AG09309 (cell line): Measurements from ENCODE around the gene GAS6.
"Not testable (repeated sequence)": the region's sequence is repeated elsewhere in the genome, so short reads cannot be mapped to it uniquely, and the experiment has no call there.

Experiments used
- DNase-seq: peaks from one replicate; pipeline ENCODE4 v3.0.0-alpha.2; 2010; ENCODE audit warnings: low read depth
- H3K4me3 ChIP-seq: 2 replicates; pipeline ENCODE4 v1.5.1; 2011; ENCODE audit warnings: mild to moderate bottlenecking, low read depth, low read length, moderate library complexity; ENCODE audit not compliant: control insufficient read depth
- CTCF ChIP-seq: IDR thresholded peaks from 2 replicates; pipeline ENCODE4 v1.5.1; 2011; ENCODE audit warnings: mild to moderate bottlenecking, low read depth, low read length, inconsistent platforms; ENCODE audit not compliant: insufficient read depth, control insufficient read depth; ENCODE audit errors: missing control alignments

GAS6 gene

DNA sequence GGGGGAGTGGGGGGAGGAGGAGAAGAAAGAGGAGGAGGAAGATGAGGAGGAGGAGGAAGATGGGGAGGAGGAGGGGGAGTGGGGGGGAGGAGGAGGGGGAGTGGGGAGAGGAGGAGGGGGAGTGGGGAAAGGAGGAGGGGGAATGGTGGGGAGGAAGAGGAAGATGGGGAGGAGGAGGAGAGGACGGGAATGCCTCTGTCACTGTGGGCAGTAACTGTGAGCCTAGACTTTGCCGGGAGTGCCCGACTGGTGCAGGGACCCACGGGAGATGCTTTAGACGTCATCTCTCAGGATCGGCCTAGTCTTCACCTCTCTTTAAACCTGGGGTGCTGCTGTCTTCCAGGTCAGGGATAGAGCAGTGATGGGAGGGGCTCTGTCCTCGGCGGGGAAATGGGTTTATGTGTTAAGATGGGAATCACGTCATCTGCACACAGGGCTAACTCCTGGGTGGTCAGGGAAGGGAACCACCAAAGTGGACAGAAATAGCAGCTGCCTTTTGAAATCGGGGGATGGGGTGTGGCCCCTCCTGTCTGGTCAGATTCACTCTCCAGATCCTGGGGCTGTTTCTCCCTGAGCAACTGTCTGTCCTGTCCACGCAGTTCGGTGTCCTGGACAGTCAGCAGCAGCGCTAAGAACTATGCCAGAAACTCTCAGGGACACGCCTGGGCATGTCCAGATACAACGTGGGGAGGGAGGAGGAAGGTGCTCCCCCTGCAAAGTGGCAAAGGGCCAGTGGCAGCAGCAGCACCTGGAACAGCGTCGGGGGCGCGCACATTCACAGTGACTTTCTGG lies 26.9 kb downstream of the GAS6 start:
- no peak for TF ChIP-seq CTCF
- peak; percentile 80 for DNase-seq
- no peak overlapping the region for H3K4me3 ChIP-seq

- no peak for TF ChIP-seq CTCF
- DNase-seq, result peak; percentile 71
- H3K4me3 ChIP-seq, result no peak overlapping the region
Measured at GRCh38 chr13:113835461-113836270, 28.2 kb downstream of the GAS6 start.

DNA sequence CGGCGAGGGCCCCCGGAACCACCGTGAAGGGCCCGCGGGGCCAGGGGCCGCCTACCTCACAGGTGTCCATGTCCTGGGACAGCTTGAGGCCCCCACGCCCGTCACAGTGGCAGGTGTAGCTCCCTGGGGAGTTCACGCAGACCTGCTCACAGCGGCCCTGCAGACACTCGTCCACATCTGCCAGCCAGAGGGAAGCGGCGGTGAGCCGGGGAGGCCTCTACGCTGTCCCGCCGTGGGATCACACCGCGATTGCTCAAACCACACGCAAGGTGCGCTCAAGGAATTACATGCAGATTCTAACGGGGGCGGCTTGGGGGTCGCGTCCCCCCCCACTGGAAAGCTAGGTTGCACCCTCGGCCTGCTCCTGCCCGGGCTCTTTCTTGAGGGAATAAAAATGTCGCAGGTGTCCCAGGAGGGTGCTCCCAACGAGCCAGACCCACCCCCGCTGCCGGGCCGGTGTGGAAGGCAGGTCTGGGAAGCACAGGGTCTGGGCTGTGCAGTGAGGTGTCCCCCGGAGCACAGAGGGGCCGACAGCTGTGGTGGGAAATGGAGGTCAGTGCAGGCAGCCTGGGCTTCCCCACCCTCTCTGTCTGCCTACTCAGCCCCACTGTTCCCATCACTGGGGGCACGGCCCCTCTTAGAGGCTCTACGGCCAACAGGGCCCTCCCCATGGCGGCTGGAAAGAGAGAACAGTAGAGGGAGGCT lies 29.2 kb downstream of the GAS6 start:
- no peak for TF ChIP-seq CTCF
- no peak for DNase-seq
- no peak overlapping the region for H3K4me3 ChIP-seq

DNA sequence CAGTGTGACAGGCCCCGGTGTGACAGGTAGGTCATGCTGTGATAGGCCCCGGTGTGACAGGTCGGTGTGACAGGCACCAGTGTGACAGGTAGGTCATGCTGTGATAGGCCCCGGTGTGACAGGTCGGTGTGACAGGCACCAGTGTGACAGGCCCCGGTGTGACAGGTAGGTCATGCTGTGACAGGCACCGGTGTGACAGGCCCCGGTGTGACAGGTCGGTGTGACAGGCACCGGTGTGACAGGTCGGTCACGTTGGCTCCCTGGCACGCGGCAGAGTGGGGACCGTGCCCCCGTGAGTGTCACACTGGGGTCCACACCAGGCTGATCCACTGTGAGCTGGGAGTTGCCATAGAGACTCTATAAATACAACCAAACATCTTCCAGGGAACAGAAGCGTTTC lies 29.9 kb downstream of the GAS6 start:
- not testable (repeated sequence) for H3K4me3 ChIP-seq, DNase-seq

DNA sequence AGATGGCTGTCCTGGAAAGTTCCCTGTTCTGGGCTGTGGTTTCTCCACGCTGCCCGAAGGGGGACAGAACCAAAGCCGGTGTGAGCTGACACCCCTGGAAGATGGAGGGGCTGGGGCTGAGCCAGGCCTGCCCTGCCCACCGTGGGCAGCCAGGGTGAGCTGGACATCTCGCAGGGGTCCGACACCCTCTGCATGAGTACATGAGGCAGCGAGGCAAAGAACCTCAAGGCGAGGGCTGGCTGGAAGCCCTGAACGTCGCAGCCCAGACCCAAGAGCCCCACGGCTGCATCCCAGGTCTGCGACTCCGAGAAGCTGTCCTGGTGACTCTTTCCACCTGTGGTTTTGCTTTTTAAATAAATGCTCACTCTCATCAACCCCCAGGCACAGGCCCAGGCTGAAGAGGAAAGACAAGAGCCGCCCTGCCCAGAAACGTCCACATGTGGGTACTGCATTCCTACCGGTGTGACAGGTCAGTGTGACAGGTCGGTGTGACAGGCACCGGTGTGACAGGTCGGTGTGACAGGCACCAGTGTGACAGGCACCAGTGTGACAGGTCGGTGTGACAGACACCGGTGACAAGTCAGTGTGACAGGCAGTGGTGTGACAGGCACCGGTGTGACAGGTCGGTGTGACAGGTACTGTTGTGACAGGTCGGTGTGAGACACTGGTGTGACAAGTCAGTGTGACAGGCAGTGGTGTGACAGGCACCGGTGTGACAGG lies 30.6 kb downstream of the GAS6 start:
- no peak for TF ChIP-seq CTCF
- H3K4me3 ChIP-seq, result no peak overlapping the region
- no peak for DNase-seq

GRCh38 chr13:113832631-113833030 lies 31.2 kb downstream of the GAS6 start:
- no peak for TF ChIP-seq CTCF
- H3K4me3 ChIP-seq, result no peak overlapping the region
- no peak for DNase-seq
